ENCODE measurements around the gene NOTCH2. TPM values are rescaled to one million over a fixed set of nuclear protein-coding genes. Genes with fewer than 3 reads are reported as not detected.

NOTCH2 gene
- total and polyA plus RNA-seq, 10 of the 15 experiments (the other 5 are each of a cell fraction or from before 2014, with no cell fraction given): 0.02 to 2.0 (median 0.62) TPM; not detected in 1

GRCh38 chr1:119887427-119887826, 182.0 kb downstream of the NOTCH2 start:
- Histone ChIP-seq H3K27me3 (replicated peaks in 1 of 2; ENCODE audit: control insufficient read depth in 2 of 2, insufficient read depth in 2 of 2, low read length in 1 of 2) (no peaks in the 10 kb centered on the region; a peak in 2 of 4 replicates), H3K4me3 (no peak overlapping the region), H4K20me1 (ENCODE audit: control insufficient read depth, insufficient read depth) (no peaks in the 10 kb centered on the region), H3K36me3 (ENCODE audit: control insufficient read depth in 2 of 2, insufficient read depth in 2 of 2, low read length in 1 of 2) (no peaks in the 10 kb centered on the region), H2AFZ (ENCODE audit: control insufficient read depth, low read depth, low read length) (no peak overlapping the region), H3K4me1 (ENCODE audit: control insufficient read depth, insufficient read depth, low read length) (no peaks in the 10 kb centered on the region), H3K9me3 (replicated peaks; ENCODE audit: control insufficient read depth, insufficient read depth, low read length) (no peaks in the 10 kb centered on the region; the same call in 2 of the 3 replicates), H3K27ac (ENCODE audit: control insufficient read depth, insufficient read depth) (no peak overlapping the region), H3K4me2 (ENCODE audit: control insufficient read depth, insufficient read depth) (no peak overlapping the region), H3K79me2 (ENCODE audit: control insufficient read depth, insufficient read depth, low read length) (no peaks in the 10 kb centered on the region), H3K9ac (ENCODE audit: control insufficient read depth, insufficient read depth, low read length) (no peak overlapping the region)
- ATAC-seq: no peak
- in situ Hi-C loops (cut with MboI): no loop called here
- CTCF ChIA-PET: interaction anchor here (1.0 kb wide), 1 partner anchor 15 kb away, joined by 3 read pairs; no protein-coding TSS in a partner anchor
- no TSS peak for BruUV-seq (replicated peaks)
- DNase-seq (ENCODE audit: low read depth, low spot score): no peak
- FAIRE-seq: no peak
- POLR2A ChIA-PET: no interaction called here
- SMC1A ChIA-PET (ENCODE audit: uncharacterized antibody, unreplicated experiment): no interaction called here
- TF ChIP-seq SP1 (IDR thresholded peaks at IDR 0.05; ENCODE audit: low read depth, low read length) (no peak), ZNF217 (IDR thresholded peaks at IDR 0.05) (no peak), SPI1 (IDR thresholded peaks at IDR 0.05; ENCODE audit: borderline replicate concordance, insufficient read depth, low read depth, low read length) (no peak)
- intact Hi-C loops (cut with micrococcal nuclease; ENCODE audit: unreplicated experiment): loop anchor here (5.0 kb wide), 1 partner anchor 80 kb away; no protein-coding TSS in a partner anchor
- RAD21 ChIA-PET (ENCODE audit: unreplicated experiment): no interaction called here

- Histone ChIP-seq H3K4me2 (ENCODE audit: control insufficient read depth, insufficient read depth) (no peak overlapping the region), H3K4me3 (no peak overlapping the region), H4K20me1 (ENCODE audit: control insufficient read depth, insufficient read depth) (no peaks in the 10 kb centered on the region), H3K79me2 (ENCODE audit: control insufficient read depth, insufficient read depth, low read length) (no peaks in the 10 kb centered on the region), H2AFZ (ENCODE audit: control insufficient read depth, low read depth, low read length) (no peak overlapping the region), H3K9ac (ENCODE audit: control insufficient read depth, insufficient read depth, low read length) (no peak overlapping the region), H3K27ac (ENCODE audit: control insufficient read depth, insufficient read depth) (no peak overlapping the region), H3K36me3 (ENCODE audit: control insufficient read depth in 2 of 2, insufficient read depth in 2 of 2, low read length in 1 of 2) (no peaks in the 10 kb centered on the region), H3K4me1 (ENCODE audit: control insufficient read depth, insufficient read depth, low read length) (no peaks in the 10 kb centered on the region), H3K27me3 (replicated peaks in 1 of 2; ENCODE audit: control insufficient read depth in 2 of 2, insufficient read depth in 2 of 2, low read length in 1 of 2) (no peaks in the 10 kb centered on the region; a peak in 2 of 4 replicates), H3K9me3 (replicated peaks; ENCODE audit: control insufficient read depth, insufficient read depth, low read length) (no peaks in the 10 kb centered on the region; the same call in 2 of the 3 replicates)
- ChIA-PET POLR2A (no interaction called here), SMC1A (ENCODE audit: uncharacterized antibody, unreplicated experiment) (interaction anchor here (0.6 kb wide), 1 partner anchor 16 kb away, joined by 3 read pairs; no protein-coding TSS in a partner anchor), CTCF (interaction anchor here (0.9 to 2.7 kb wide), 11 partner anchors 8 to 101 kb away, joined by 3 to 13 read pairs (median 3); no protein-coding TSS in a partner anchor), RAD21 (ENCODE audit: unreplicated experiment) (interaction anchor here (0.7 kb wide), 1 partner anchor 77 kb away, joined by 3 read pairs; no protein-coding TSS in a partner anchor)
- no TSS peak for BruUV-seq (replicated peaks)
- ATAC-seq (peak; percentile 88), FAIRE-seq (peak; percentile 92), DNase-seq (ENCODE audit: low read depth, low spot score) (no peak)
- TF ChIP-seq SMC3 (IDR thresholded peaks at IDR 0.05; ENCODE audit: borderline replicate concordance, low read length): peak; percentile 54
- TF ChIP-seq HSF1 (IDR thresholded peaks at IDR 0.05; ENCODE audit: low read depth, low read length): no peak
- peak; percentile 61 to 74 (median 67) for TF ChIP-seq CTCF (IDR thresholded peaks at IDR 0.05 in 2 of 3, conservative IDR thresholded peaks at IDR 0.05 in 1 of 3; ENCODE audit: control insufficient read depth in 2 of 3, extremely low read depth in 1 of 3, insufficient read depth in 1 of 3, low read depth in 3 of 3, low read length in 3 of 3)
- peak; percentile 48 for TF ChIP-seq RAD21 (IDR thresholded peaks at IDR 0.05; ENCODE audit: insufficient read depth, low read depth, low read length)
- no peak for TF ChIP-seq FOXM1 (IDR thresholded peaks at IDR 0.05; ENCODE audit: low read depth, low read length)
- no peak for TF ChIP-seq EGR1 (IDR thresholded peaks at IDR 0.05; ENCODE audit: borderline replicate concordance in 1 of 2, low read depth in 2 of 2, low read length in 2 of 2)
- intact Hi-C loops (cut with micrococcal nuclease; ENCODE audit: unreplicated experiment): loop anchor here (5.0 kb wide), 1 partner anchor 81 kb away; no protein-coding TSS in a partner anchor
- 35% methylated on average over 11 of the region's 11 CpGs for WGBS (ENCODE audit: insufficient coverage, insufficient replicate concordance, low lambda C conversion rate, missing lambda C conversion rate)
- in situ Hi-C loops (cut with MboI): no loop called here
Measured at GRCh38 chr1:119885903-119886783, 183.3 kb downstream of the NOTCH2 start.

Data from GM12878 (cell line).